Sigmoid colon (tissue), 7 donors: ENCODE results near the gene TMEM253. TPM values are rescaled to one million over a fixed set of nuclear protein-coding genes. Genes with fewer than 3 reads are reported as not detected.

Experiments
- DNase-seq: peaks from one replicate; pipeline ENCODE4 v3.0.0-alpha.2; 2019
- H3K27ac ChIP-seq, 4 donors: fragments of 200-600 bp; sonication (generic); one replicate each; pipeline ENCODE4 v1.5.1; 2016 to 2019; ENCODE audit warnings: mild to moderate bottlenecking in 1 of 4
- H3K27me3 ChIP-seq, 3 donors: fragments of 200-600 bp; sonication (generic); one replicate each; pipeline ENCODE4 v1.5.1; 2019; ENCODE audit warnings: mild to moderate bottlenecking in 1 of 3
- H3K36me3 ChIP-seq, 4 donors: fragments of 200-600 bp; sonication (generic); one replicate each; pipeline ENCODE4 v1.5.1; 2016 to 2019
- H3K4me1 ChIP-seq, 4 donors: fragments of 200-600 bp; sonication (generic); one replicate each; pipeline ENCODE4 v1.5.1; 2017 to 2019
- H3K4me3 ChIP-seq, 4 donors: fragments of 200-600 bp; sonication (generic); one replicate each; pipeline ENCODE4 v1.5.1; 2017 to 2019; ENCODE audit warnings: mild to moderate bottlenecking in 2 of 4, moderate library complexity in 1 of 4
- H3K9me3 ChIP-seq, 4 donors: fragments of 200-600 bp in 3 of 4; sonication (generic) in 3 of 4; one replicate each; pipeline versions ENCODE4 v1.5.1 to v1.6.1; 2013 to 2019
- CTCF ChIP-seq, 4 experiments: fragments of 450-650 bp in 3 of 4; fragments of 200-600 bp in 1 of 4; IDR thresholded peaks; one replicate each; pipeline ENCODE4 v1.5.1; 2016 to 2019; ENCODE audit warnings: antibody characterized with exemption in 4 of 4, mild to moderate bottlenecking in 3 of 4, moderate library complexity in 2 of 4
- EP300 ChIP-seq, 4 donors: sonication (generic); formaldehyde crosslinking; IDR thresholded peaks; one replicate each; pipeline ENCODE4 v1.6.1; 2017; ENCODE audit warnings: antibody characterized with exemption in 4 of 4
- POLR2A ChIP-seq, 2 donors: fragments of 450-650 bp; IDR thresholded peaks; one replicate each; pipeline ENCODE4 v1.6.1; 2016; ENCODE audit warnings: antibody characterized with exemption in 2 of 2, mild to moderate bottlenecking in 2 of 2, moderate library complexity in 2 of 2
- POLR2AphosphoS5 ChIP-seq, 4 donors: sonication (generic); formaldehyde crosslinking; IDR thresholded peaks; one replicate each; pipeline ENCODE4 v1.6.1; 2017; ENCODE audit warnings: antibody characterized with exemption in 4 of 4
- WGBS, 2 donors: extraction: QIAGEN DNeasy Blood & Tissue Kit; methylation state at CpG; one replicate each; pipeline ENCODE4 v1.1.7; 2013; 5-methylcytosine and 5-hydroxymethylcytosine counted together
- intact Hi-C: fragments of 100-400 bp; cut with DNase I; formaldehyde crosslinking; loops from one replicate; pipeline ENCODE4 v1.15.1; 2023
- polyA plus RNA-seq, 3 donors: library from polyadenylated mRNA; stranded (reverse); fragments of 200-250 nt; gene quantifications; one replicate each; pipeline ENCODE4 v1.2.3, GENCODE V29; 2013
- total RNA-seq, 4 donors: library from RNA; depleted of rRNA; stranded (reverse); fragments of >200 nt; gene quantifications; one replicate each; pipeline ENCODE4 v1.1.0, GENCODE V29; 2016
- donor health status: healthy with polysubstance abuse.
- donor health status: Bipolar disorder and iron deficiency.
- donor health status: healthy.

Gene TMEM253
- total and polyA plus RNA-seq, 7 donors = 1.1 to 28.4 (median 14.3) TPM; not detected in 3

DNA sequence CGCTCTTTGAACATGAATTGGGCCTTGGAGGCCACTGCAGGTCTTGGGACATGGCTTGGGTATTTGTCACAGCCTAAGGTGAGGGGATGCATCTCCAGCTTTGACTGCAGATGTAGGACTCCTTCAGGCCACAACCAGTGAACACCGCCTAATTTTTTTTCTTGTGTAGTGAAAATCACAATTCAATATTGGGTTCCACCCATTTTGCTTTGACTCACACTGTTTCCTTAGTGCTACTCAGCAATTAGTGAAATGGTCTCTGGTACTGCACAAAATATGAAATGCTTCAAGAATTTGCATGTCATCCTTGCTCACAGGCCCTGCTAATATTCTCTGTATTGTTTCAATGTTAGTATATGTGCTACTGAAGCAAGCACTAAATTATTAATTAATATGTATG is 12.5 kb downstream of the TMEM253 start:
- no peaks in the 10 kb centered on the region for H3K36me3 ChIP-seq
- WGBS, 2 donors = 94 to 97% methylated on average over 2 of the region's 2 CpGs
- no peak overlapping the region for H3K27ac ChIP-seq
- H3K27me3 ChIP-seq = no peaks in the 10 kb centered on the region
- intact Hi-C loops = loop anchor here (10.0 kb wide), 1 partner anchor 59 kb away; the partner anchor contains the start of gene RNASE8
- no peak for DNase-seq
- TF ChIP-seq CTCF (IDR thresholded peaks at IDR 0.05) (no peak), POLR2AphosphoS5 (IDR thresholded peaks at IDR 0.05) (no peak), POLR2A (IDR thresholded peaks at IDR 0.05) (no peak), EP300 (IDR thresholded peaks at IDR 0.05) (no peak)
- H3K4me1 ChIP-seq = no peaks in the 10 kb centered on the region
- H3K9me3 ChIP-seq = no peaks in the 10 kb centered on the region
- H3K4me3 ChIP-seq = no peak overlapping the region

GRCh38 chr14:21118933-21119332 is 18.1 kb downstream of the TMEM253 start:
- Histone ChIP-seq H3K27me3 (no peaks in the 10 kb centered on the region), H3K9me3 (no peaks in the 10 kb centered on the region), H3K4me1 (no peaks in the 10 kb centered on the region), H3K4me3 (no peak overlapping the region), H3K27ac (no peak overlapping the region), H3K36me3 (no peaks in the 10 kb centered on the region)
- no peak for DNase-seq
- no peak for TF ChIP-seq CTCF (IDR thresholded peaks at IDR 0.05)
- TF ChIP-seq POLR2A (IDR thresholded peaks at IDR 0.05) = no peak
- no peak for TF ChIP-seq POLR2AphosphoS5 (IDR thresholded peaks at IDR 0.05)
- TF ChIP-seq EP300 (IDR thresholded peaks at IDR 0.05) = no peak
- 93 to 96% methylated on average over 3 of the region's 3 CpGs for WGBS, 2 donors
- intact Hi-C loops = loop anchor here (10.0 kb wide), 1 partner anchor 64 kb away; the partner anchor contains the start of gene RNASE8

DNA sequence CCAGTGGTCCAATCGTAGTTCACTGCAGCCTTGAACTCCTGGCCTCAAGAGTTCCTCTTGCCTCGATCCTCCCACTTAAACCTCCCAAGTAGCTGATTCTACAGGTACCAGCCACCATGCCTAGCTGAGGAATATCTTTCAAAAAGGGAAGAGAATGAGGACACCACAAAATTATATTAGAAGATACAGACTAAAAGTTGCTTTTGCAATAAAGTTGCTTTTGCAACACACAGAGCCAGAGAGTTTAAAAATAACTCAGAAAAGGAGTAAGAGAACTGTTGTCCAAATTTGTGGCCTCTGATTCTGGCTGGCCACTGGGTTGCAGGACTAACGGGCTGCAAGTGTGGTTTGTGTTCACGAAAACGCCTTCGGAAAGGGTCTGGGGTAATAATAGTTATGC is 19.8 kb downstream of the TMEM253 start:
- Histone ChIP-seq H3K4me3 (no peak overlapping the region), H3K36me3 (no peaks in the 10 kb centered on the region), H3K27me3 (no peaks in the 10 kb centered on the region), H3K4me1 (no peaks in the 10 kb centered on the region), H3K9me3 (no peaks in the 10 kb centered on the region), H3K27ac (no peak overlapping the region)
- TF ChIP-seq EP300 (IDR thresholded peaks at IDR 0.05) (no peak), CTCF (IDR thresholded peaks at IDR 0.05) (no peak)
- intact Hi-C loops = no loop called here
- WGBS, 2 donors = 80 to 85% methylated on average over 6 of the region's 6 CpGs
- no peak for DNase-seq

DNA sequence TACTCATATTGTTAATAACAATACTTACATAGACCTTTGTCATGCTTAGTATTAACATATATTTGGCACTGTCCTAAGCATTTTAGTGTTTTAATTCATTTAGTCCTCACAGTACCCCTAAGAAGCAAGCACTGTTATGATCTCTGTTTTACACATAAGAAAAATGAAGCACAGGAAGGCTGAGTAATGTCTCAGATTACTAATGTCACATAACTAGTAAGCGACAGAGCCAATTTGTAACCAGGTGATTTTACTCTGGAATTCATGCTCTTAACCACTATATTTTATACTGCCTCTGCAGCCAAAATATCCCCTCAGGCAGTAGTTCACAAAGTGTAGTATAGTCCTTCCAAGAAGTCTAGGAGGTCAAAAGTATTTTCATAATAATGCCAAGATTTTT is 20.3 kb downstream of the TMEM253 start:
- no peak for DNase-seq
- no peaks in the 10 kb centered on the region for H3K36me3 ChIP-seq
- no peak for TF ChIP-seq CTCF (IDR thresholded peaks at IDR 0.05)
- no peak for TF ChIP-seq EP300 (IDR thresholded peaks at IDR 0.05)
- TF ChIP-seq POLR2AphosphoS5 (IDR thresholded peaks at IDR 0.05) = no peak
- TF ChIP-seq POLR2A (IDR thresholded peaks at IDR 0.05) = no peak
- intact Hi-C loops = no loop called here
- no peak overlapping the region for H3K4me3 ChIP-seq
- H3K4me1 ChIP-seq = no peaks in the 10 kb centered on the region
- no peaks in the 10 kb centered on the region for H3K27me3 ChIP-seq
- H3K27ac ChIP-seq = no peak overlapping the region
- 85 to 91% methylated on average over 1 of the region's 1 CpG for WGBS, 2 donors
- H3K9me3 ChIP-seq = no peaks in the 10 kb centered on the region

DNA sequence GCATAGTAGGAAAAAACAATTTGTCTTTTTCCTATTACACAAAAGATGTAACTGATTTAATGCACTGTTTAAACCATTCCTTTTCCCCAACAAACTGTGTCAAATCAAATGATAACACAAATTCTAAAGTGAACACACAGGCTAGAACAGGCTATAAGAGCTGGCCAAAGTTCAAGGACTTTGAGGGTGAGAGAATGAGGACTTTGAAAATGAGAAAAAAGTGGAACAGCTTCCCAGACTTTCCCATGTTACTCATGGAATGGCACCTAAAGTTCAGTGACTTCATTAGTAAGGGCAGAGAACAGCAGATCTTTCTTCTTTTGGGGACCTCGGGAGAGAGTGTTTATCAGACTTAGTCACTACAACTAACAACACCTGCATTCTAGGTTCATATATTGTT is 22.6 kb downstream of the TMEM253 start:
- no peak overlapping the region for H3K27ac ChIP-seq
- WGBS, 2 donors = 95 to 96% methylated on average over 1 of the region's 1 CpG
- no peaks in the 10 kb centered on the region for H3K27me3 ChIP-seq
- H3K4me3 ChIP-seq = no peak overlapping the region
- TF ChIP-seq CTCF (IDR thresholded peaks at IDR 0.05) = no peak
- no peak for TF ChIP-seq EP300 (IDR thresholded peaks at IDR 0.05)
- TF ChIP-seq POLR2A (IDR thresholded peaks at IDR 0.05) = no peak
- TF ChIP-seq POLR2AphosphoS5 (IDR thresholded peaks at IDR 0.05) = no peak
- no peak for DNase-seq
- intact Hi-C loops = no loop called here
- no peaks in the 10 kb centered on the region for H3K36me3 ChIP-seq
- no peaks in the 10 kb centered on the region for H3K4me1 ChIP-seq
- H3K9me3 ChIP-seq = no peaks in the 10 kb centered on the region
